ENCODE measurements around the gene GAST.
"Not testable (repeated sequence)": the region's sequence is repeated elsewhere in the genome, so short reads cannot be mapped to it uniquely, and the experiment has no call there.

GAST gene

DNA sequence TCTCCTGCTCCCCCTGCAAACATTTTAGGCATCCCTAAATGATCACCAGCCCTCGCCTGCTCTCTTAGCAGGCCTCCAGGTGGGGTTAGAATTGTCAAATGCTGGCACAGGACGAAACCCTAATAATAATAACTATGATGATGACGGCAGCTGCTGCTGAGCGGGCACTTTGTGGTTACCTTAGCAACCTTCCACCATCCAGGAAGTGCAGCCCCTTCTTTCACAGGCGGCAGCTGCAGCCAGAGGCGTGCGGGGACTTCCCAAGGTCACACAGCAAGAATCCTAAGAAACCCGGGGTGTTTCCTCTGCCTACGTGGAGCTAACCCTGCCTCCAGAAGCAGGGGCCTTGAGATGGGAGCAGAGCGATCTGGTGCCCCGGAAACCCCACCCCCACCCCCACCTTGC lies 45.9 kb upstream of the GAST start:
- H3K4me1 ChIP-seq (ENCODE audit: control insufficient read depth in 1 of 2, insufficient read depth in 1 of 2, low read depth in 1 of 2, low read length in 1 of 2): peaks cover 30 to 33% of the 10 kb centered on the region in 2 experiments
- H3K27ac ChIP-seq: peak overlapping the region; percentile 66
- H3K4me3 ChIP-seq (ENCODE audit: low read depth in 1 of 2, low read length in 1 of 2): peak overlapping the region; percentile 66 to 75
- no peaks in the 10 kb centered on the region for H3K36me3 ChIP-seq
- no peaks in the 10 kb centered on the region for H3K9me3 ChIP-seq
- H3K27me3 ChIP-seq: peaks cover 11% of the 10 kb centered on the region
- TF ChIP-seq, protein P1, sequence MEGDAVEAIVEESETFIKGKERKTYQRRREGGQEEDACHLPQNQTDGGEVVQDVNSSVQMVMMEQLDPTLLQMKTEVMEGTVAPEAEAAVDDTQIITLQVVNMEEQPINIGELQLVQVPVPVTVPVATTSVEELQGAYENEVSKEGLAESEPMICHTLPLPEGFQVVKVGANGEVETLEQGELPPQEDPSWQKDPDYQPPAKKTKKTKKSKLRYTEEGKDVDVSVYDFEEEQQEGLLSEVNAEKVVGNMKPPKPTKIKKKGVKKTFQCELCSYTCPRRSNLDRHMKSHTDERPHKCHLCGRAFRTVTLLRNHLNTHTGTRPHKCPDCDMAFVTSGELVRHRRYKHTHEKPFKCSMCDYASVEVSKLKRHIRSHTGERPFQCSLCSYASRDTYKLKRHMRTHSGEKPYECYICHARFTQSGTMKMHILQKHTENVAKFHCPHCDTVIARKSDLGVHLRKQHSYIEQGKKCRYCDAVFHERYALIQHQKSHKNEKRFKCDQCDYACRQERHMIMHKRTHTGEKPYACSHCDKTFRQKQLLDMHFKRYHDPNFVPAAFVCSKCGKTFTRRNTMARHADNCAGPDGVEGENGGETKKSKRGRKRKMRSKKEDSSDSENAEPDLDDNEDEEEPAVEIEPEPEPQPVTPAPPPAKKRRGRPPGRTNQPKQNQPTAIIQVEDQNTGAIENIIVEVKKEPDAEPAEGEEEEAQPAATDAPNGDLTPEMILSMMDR (IDR thresholded peaks at IDR 0.05): peak; percentile 4

DNA sequence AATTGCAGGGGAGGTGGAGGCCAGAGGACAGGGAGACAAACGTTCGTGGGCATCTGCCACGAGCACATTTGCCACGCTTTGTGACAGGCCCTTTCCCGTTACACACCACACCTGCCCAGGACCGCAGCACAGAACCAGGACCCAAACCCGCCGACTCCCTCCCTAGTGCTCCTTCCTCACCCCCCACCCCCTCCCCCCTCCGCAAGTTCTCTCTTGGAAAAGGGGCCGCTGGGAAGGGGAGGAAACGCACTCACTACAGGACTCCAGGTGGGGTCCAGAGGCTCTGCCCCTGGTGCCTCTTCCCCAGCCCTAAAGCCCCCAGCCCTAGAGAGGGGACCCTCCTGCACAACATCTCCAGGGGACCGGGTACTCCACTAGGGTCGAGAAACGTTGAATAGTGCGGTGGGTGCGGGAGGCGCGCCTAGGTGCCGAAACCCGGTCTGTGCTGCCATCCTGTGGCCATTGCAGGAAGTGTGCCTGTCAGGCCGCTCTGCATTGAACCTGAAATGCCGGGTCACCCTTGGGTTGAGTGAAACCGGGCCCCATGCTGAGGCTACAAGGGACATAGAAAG lies 45.3 kb upstream of the GAST start:
- peak overlapping the region; percentile 66 for H3K27ac ChIP-seq
- H3K4me3 ChIP-seq (ENCODE audit: low read depth in 1 of 2, low read length in 1 of 2): peak overlapping the region; percentile 66 to 75
- no peaks in the 10 kb centered on the region for H3K9me3 ChIP-seq
- no peaks in the 10 kb centered on the region for H3K36me3 ChIP-seq
- peaks cover 11% of the 10 kb centered on the region for H3K27me3 ChIP-seq
- peaks cover 30 to 33% of the 10 kb centered on the region in 2 experiments for H3K4me1 ChIP-seq (ENCODE audit: control insufficient read depth in 1 of 2, insufficient read depth in 1 of 2, low read depth in 1 of 2, low read length in 1 of 2)
- TF ChIP-seq, protein P1 (IDR thresholded peaks at IDR 0.05): peak; percentile 97

DNA sequence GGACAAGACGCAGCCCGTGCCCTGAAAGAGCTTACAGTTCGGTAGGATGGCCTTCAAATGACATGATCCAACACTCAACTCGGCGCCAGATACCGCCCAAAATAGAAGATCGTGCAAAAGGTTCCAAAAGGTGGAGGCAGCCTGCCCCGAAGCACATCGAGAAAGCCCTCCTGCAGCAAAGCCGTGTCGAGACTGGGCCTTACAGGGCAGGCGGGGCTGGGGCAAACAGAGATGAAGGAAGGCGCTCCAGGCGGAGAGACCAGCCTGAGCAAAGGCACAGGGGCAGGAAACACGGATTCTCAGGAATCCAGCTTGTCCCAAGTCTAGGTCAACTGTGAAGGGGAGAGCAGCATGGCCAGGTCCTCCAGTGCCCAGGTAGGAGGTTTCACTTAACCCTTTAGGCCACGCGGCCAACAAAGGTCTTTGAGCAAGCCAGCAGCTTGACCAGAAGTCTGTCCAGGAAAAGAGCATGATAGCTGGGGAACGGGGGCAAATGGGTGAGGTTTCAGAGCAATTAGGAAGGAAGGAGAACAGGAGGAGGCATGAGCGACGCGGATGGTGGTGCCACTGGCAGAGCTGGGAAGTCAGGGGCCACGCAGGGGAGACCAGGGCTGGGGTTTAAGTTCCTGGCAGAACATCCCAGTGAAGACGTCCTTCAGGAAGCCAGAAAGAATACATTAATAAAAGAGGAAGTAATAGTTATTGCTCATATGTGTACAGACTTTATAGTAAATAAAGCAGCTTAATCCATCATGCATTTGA lies 44.7 kb upstream of the GAST start:
- H3K4me1 ChIP-seq (ENCODE audit: control insufficient read depth in 1 of 2, insufficient read depth in 1 of 2, low read depth in 1 of 2, low read length in 1 of 2): peaks cover 30 to 33% of the 10 kb centered on the region in 2 experiments
- peak overlapping the region; percentile 66 to 75 for H3K4me3 ChIP-seq (ENCODE audit: low read depth in 1 of 2, low read length in 1 of 2)
- no peaks in the 10 kb centered on the region for H3K9me3 ChIP-seq
- TF ChIP-seq, protein P1 (IDR thresholded peaks at IDR 0.05): no peak
- peaks cover 11% of the 10 kb centered on the region for H3K27me3 ChIP-seq
- no peaks in the 10 kb centered on the region for H3K36me3 ChIP-seq
- peak overlapping the region; percentile 66 for H3K27ac ChIP-seq

DNA sequence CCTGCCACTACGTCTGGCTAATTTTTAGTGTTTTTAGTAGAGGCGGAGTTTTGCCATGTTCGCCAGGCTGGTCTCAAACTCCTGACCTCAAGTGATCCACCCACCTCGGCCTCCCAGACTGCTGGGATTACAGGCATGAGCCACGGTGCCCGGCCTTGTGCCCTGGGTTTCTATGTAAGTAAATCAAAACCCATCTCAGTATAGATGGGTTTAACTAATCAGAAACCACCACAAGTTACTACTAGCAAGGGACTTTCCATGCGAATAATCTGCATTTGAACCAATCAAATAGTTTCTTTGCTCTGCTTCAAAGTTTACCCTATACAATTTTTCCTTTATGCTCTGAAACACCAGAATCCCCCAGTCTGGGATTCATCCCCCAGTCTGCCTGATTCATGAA lies 40.0 kb upstream of the GAST start:
- Histone ChIP-seq H3K36me3 (no peaks in the 10 kb centered on the region), H3K4me1 (ENCODE audit: control insufficient read depth in 1 of 2, insufficient read depth in 1 of 2, low read depth in 1 of 2, low read length in 1 of 2) (peaks cover 8 to 15% of the 10 kb centered on the region in 2 experiments), H3K4me3 (ENCODE audit: low read depth in 1 of 2, low read length in 1 of 2) (no peak overlapping the region), H3K27ac (no peak overlapping the region), H3K27me3 (no peaks in the 10 kb centered on the region), H3K9me3 (no peaks in the 10 kb centered on the region)
- TF ChIP-seq, protein P1 (IDR thresholded peaks at IDR 0.05): no peak

DNA sequence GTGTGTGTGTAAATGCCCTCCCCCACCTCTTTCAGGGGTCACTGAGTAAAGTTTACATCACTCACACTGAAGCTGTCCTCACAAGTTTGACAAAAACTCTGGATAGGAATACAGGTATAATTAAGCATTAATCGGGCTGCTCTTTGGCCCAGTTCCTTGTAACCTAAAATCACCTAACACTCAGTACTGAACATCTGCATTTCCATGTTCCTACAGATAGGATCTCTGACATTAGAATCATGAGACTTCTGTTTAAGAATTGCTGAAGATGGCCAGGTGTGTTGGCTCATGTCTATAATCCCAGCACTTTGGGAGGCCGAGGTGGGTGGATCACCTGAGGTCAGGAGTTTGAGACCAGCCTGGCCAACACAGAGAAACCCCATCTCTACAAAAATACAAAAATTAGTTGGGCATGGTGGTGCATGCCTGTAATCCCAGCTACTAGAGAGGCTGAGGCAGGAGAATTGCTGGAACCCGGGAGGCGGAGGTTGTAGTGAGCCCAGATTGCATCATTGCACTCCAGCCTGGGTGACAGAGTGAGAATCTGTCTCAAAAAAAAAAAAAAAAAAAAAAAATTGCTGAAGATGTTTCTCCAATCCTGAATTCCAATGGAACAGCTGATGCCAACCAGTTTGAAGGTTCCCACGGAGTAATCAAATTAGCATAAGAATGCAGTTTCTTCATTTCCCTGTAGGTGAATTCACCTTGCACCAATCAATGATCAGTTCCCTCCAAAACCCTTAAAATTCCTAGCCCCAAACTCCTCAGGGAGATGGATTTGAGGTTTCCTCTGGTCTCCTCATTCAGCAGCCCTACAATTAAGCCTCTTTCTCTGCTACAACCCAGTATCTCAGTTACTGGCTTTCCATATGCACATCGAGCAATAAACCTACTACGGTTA lies 36.7 kb upstream of the GAST start:
- H3K27ac ChIP-seq; H3K4me1 ChIP-seq (ENCODE audit: control insufficient read depth in 1 of 2, insufficient read depth in 1 of 2, low read depth in 1 of 2, low read length in 1 of 2): not testable (repeated sequence)

More for the DNA sequence above, 36.7 kb upstream of the GAST start:
- H3K36me3 ChIP-seq; H3K4me3 ChIP-seq (ENCODE audit: low read depth in 1 of 2, low read length in 1 of 2); H3K27me3 ChIP-seq; H3K9me3 ChIP-seq: not testable (repeated sequence)
